ENCODE results near the gene DIRAS1.

DNA sequence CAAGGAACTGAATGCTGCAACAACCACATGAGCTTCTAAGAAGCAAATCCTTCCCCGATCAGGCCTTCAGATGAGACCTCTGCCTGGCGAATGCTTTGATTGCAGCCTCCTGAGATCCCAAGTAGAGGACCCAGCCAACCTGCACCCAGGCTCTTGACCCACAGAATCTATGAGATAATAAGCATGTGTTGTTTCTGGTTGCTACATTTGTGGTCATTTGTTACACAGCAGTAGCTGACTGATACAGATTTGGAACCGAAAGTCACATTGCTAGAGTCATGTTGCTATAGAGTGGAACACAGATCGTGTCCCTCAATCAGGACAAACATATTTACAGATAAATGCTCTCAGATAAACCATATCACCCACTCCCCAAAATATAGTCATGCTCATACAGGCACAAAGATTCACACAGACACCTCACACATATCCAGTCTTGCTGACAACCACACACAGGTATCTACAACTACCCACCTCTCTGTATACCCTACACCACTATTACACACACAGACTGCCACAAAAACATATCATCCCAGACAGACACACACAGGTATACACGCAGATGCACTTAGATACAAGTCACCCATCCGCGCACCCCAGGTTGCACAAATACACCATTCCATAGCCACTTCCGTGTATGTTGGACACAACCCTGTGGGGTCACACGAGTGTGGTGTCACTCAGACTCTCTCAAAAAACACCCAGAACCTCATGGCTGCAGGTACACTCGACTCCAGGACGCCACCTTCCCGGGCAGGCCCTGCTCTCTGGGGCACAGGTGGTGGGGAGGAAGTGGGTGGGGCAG, 5.5 kb downstream of the DIRAS1 start:
- TF ChIP-seq, protein P1, sequence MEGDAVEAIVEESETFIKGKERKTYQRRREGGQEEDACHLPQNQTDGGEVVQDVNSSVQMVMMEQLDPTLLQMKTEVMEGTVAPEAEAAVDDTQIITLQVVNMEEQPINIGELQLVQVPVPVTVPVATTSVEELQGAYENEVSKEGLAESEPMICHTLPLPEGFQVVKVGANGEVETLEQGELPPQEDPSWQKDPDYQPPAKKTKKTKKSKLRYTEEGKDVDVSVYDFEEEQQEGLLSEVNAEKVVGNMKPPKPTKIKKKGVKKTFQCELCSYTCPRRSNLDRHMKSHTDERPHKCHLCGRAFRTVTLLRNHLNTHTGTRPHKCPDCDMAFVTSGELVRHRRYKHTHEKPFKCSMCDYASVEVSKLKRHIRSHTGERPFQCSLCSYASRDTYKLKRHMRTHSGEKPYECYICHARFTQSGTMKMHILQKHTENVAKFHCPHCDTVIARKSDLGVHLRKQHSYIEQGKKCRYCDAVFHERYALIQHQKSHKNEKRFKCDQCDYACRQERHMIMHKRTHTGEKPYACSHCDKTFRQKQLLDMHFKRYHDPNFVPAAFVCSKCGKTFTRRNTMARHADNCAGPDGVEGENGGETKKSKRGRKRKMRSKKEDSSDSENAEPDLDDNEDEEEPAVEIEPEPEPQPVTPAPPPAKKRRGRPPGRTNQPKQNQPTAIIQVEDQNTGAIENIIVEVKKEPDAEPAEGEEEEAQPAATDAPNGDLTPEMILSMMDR (IDR thresholded peaks at IDR 0.05; ENCODE audit: low read depth, low read length, missing input control) = no peak
- no peak for TF ChIP-seq HNF4A (conservative IDR thresholded peaks at IDR 0.05)
- no peak for TF ChIP-seq JUND (IDR thresholded peaks at IDR 0.05)
- no peak for TF ChIP-seq GABPA (IDR thresholded peaks at IDR 0.05 in 1 of 2, conservative IDR thresholded peaks at IDR 0.05 in 1 of 2)
- no peak for TF ChIP-seq EGR1 (IDR thresholded peaks at IDR 0.05; ENCODE audit: low read depth in 2 of 2)
- TF ChIP-seq, protein P2, sequence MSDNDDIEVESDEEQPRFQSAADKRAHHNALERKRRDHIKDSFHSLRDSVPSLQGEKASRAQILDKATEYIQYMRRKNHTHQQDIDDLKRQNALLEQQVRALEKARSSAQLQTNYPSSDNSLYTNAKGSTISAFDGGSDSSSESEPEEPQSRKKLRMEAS (IDR thresholded peaks at IDR 0.05) = no peak

Data from liver (tissue), 3 donors.